ENCODE results near the gene C2orf42.
"Not testable (repeated sequence)": the region's sequence is repeated elsewhere in the genome, so short reads cannot be mapped to it uniquely, and the experiment has no call there.

Gene C2orf42
- 20.4 to 33.7 (median 27.7) reads per million in 4 experiments for total RNA-seq

DNA sequence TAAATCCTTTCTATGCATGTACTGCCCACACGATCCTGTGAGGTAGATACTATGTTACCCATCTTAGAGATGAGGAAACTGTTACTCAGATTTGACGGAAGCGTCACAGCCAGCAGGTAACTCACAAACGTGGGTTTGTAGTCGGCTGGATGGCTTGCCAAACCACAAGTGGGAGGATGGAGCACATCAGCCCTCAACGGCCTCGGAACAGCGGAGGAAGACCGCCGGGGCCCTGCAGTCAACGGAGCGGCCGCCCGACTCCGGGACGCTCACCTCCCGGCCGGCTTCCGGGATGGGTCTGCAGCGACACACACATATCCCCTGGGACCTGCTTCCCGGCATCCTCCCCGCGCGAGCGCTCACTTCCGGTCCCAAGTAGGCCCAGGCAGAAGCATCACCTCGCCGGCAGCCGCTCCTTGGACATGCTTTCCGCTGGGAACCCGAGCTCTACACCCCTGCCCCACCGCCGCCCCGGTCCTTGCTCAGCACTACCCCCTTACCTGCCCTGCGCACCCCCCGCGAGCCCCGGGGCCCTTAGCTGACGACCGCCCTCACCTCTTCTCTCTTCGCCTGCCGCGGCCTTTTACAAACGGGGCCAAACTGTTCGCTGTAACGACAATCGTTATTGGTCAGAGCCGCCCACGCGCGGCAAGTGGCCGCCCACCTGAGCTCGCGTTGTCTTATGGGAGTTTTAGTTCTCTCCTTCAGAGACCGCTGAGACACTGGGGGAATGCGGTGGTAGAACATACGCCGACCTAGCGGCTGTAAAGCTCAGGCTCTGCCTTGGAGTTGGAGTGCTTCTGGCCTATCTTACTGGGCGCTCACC lies at the start of gene C2orf42:
TSS of gene C2orf42 (minus strand) at position 602 of the 826 bp plus-strand sequence. CDS start 9,034 bp downstream, outside the sequence.
- DNase-seq, result peak; percentile 90

- DNase-seq, result no peak
These were observed 49.8 kb upstream of the C2orf42 start for GRCh38 chr2:70240599-70240998.

- no peak for DNase-seq
These were observed 43.1 kb upstream of the C2orf42 start for GRCh38 chr2:70233926-70234325.

- DNase-seq, result no peak
These were observed 36.0 kb upstream of the C2orf42 start for GRCh38 chr2:70226781-70227180.

DNA sequence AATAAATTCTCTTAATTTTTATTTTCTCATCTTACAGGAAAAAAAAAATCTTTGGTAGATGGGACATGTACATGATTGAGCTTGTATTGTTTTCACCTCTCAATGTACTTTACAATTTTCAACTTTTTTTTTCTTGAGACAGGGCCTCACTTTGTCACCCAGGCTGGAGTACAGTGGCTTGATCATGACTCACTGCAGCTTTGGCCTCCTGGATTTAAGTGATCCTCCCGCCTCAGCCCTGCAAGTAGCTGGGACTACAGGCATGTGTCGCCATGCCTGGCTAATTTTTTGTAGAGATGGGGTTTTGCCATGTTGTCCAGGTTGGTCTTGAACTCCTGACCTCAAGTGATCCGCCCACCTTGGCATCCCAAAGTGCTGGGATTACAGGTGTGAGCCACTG lies 32.5 kb upstream of the C2orf42 start:
- DNase-seq, result not testable (repeated sequence)

DNA sequence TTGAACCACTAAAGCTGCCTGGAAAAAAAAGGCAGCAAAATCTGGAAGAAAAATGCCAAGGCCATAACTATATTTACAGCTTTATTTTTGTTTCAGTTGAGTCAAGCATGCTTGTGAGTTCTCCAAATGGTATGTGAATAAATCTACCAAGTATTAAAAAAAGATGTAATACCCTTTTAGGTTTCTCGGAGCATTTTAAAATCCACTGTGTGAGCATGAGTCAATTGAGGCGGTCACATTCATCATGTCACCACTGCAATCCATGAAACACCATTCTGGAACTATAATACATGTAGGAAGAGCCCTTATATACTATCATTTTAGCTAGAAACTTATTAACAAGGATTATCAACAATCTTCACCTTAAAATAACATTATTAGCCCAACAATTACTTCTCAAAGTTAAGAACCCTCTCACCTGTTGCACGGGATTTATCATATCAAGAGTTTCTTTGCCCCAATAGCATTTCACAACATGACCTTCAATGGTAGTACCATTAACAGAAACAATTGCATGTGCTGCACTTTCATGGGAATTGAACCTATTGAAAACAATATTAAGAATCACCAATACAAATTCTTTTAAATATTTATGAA lies 24.2 kb upstream of the C2orf42 start:
- no peak for DNase-seq

DNA sequence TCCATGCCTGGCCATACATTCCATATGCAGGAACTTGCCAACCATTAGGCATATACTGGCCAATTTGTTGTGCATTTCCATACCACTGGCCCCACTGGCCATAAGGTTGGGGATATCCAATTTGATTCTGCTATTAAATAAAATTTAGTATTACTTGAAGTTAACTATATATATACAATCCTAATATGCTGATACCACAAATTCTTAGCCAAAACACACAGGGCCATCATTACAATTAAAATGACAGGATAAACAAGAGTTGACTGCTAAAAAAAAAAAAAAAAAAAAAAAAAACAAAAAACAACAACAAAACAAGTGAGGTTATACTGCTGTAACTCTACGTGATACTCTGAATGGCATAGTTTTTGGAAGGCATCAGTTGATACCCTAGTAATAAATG lies 23.5 kb upstream of the C2orf42 start:
- no peak for DNase-seq

DNA sequence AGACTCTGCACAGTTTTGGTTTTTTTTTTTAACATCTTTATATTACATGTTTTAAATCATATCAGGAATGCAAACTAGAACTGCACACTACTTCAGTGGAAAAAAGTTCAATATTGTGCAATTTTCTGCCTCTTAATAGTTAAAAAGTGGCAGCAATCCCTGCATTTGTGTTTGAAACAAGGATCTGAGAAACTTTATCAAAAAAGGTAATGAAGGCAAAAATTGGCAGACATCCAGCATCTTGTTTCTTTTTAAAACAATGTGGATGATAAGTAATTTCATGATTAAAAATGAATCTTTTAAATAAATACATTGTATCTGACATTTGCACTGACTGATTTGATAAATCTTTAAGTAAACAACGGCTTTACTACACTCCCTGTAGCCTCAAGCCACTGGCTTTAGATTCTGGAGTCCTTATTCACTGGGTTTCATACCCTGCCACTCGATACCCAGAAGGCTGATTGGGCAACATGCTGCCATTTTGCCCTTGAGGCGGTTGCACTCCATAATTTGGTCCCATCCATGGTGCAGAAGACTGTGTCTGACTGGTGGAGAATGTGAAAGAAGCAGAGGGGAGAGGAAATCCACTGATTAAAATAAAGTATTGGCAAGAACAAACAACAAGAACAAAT lies 21.6 kb upstream of the C2orf42 start:
- no peak for DNase-seq

DNA sequence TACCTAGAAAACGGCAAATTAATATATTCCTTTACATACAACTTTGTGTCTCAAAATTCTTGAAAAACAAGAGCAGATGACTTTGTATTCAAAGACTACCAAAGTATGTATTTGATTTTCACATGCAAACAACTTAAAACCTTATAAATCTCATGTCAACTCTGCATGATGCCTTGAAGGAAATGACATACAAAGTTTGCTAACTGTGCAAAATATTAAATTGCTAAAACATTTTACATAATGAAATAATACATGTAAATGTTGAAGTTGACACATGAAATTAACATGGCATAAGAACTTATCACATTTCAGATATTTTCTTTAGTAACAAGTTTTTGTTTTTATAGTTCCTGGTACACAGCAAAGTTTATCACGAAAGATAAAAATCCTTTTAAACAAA lies 20.8 kb upstream of the C2orf42 start:
- DNase-seq, result no peak

- no peak for DNase-seq
These were observed 13.6 kb upstream of the C2orf42 start for GRCh38 chr2:70204452-70204851.

DNA sequence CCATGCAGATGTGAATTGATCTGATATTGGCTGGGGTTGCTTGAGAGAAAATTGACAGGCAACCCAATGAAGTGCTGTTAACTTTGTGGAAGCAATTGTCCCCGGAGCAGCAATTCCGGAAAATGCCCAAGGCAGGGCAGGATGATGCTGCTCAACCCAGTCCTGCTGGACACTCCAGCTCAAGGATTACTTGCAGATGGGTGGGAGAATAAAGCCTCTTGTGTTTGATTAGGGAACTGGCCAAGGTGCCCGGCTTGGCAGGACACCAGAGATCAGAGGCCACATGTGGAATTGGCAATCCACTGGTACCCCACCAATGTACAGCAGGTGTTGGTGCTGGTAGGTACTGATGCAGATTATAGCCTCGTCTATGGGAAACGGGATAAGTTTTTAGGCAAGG lies 12.3 kb upstream of the C2orf42 start:
- no peak for DNase-seq

GRCh38 chr2:70202236-70202806 lies 11.5 kb upstream of the C2orf42 start:
- DNase-seq, result no peak

- no peak for DNase-seq
These were observed 11.0 kb upstream of the C2orf42 start for GRCh38 chr2:70201831-70202230.

GRCh38 chr2:70201225-70201768 lies 10.5 kb upstream of the C2orf42 start:
- no peak for DNase-seq

GRCh38 chr2:70199320-70199864 lies 8.6 kb upstream of the C2orf42 start:
- no peak for DNase-seq

DNA sequence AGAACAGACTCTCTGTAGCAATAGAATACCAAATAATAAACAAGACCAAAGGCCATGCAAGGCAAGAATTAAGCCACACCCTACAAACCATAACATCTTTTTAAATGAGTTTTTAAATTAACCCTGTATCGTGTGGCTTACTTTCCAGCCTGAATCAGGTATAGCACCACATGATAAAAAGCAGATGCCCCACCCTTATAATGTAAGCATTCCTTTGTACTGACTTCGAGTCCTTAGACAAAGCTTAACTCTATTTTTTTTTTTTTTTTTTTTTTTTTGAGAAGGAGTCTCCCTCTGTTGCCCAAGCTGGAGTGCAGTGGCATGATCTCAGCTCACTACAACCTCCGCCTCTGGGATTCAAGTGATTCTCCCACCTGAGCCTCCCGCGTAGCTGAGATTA lies 1.7 kb upstream of the C2orf42 start:
- DNase-seq, result no peak

DNA sequence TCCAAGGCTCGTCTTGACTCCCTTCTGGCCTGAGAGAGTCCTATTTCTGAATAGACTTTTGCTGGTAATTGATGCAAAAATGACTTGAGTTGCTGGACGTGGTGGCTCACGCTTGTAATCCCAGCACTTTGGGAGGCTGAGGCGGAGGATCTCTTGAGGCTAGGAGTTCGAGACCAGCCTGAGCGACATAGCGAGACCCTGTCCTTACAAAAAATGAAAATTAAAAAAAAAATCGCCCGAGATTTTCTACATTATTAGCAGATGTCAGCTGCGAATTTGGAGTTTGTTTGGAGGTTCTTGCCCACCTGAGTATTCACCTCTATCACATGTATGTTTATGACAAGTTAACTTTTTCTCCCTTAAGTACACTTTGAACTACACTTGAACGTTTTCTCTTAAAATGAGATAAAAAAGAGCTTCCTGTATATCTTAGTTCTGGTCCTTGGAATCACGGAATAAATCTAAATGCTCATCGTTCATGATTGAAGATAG lies 471 bp upstream of the C2orf42 start:
- no peak for DNase-seq

- no peak for DNase-seq
These were observed 2.4 kb downstream of the C2orf42 start for GRCh38 chr2:70188460-70188859.

DNA sequence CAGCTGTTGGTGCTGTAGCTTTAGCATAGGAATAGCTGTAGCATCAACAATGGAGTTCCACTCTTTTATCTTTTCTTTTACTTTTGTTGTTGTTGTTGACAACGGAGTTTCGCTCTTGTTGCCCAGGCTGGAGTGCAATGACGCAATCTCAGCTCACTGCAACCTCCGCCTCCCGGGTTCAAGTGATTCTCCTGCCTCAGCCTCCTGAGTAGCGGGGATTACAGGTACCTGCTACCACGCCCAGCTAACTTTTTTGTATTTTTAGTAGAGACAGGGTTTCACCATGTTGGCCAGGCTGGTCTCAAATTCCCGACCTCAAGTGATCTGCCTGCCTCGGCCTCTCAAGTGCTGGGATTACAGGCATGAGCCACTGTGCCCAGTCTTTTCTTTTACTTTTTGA lies 3.6 kb downstream of the C2orf42 start:
- not testable (repeated sequence) for DNase-seq

DNA sequence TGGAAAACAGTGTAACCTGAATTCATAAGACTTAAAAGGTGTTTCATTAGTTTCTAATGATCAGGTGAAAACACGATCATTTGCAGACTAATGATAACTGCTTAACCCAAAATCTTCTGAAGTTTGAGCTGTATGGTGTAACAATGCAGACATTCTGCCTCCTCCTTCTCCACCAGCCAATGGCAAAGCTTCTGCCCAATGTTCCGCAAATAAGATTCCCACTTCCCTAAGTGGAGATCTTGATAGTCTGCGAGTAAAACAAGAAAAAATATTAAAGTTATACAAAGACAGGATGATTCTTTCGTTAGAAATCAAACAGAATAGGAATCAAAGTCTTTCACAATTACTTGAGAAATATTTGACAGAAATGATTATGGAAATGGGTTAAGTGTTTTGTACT lies 8.1 kb downstream of the C2orf42 start:
- DNase-seq, result no peak

DNA sequence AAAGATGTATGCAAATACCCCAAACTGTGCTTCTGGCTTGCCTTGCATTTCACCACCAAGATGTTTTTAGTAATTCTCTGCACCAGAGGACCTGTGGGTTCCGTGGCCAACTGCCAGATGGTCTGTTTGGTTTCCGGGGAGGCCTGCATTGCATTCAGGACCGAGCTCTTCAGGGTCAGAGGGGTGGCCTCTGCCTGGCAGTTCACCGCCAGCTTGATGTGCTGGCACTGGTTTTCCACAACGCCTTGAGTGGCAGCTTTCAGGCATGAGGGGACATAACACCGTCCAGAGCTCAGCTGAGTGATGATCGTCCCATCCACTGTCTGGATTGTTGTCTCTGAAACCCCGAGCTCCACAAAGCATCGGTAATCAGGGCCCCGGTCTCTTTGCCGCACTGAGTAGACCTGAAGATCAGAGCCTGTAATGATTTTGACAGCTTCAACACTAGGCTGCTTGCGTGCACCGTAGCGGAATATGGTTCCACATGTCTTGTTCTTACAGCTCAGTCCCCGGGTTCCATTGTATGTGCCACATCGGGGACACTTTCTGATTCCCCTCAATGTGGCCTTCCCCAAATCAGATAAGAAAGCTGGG lies 9.4 kb downstream of the C2orf42 start:
- no peak for DNase-seq

GRCh38 chr2:70173520-70173919 lies 17.3 kb downstream of the C2orf42 start:
- DNase-seq, result no peak
